ENCODE results near the gene AADACL4. TPM values are rescaled to one million over a fixed set of nuclear protein-coding genes. Genes with fewer than 3 reads are reported as not detected.
"Not testable (repeated sequence)": the region's sequence is repeated elsewhere in the genome, so short reads cannot be mapped to it uniquely, and the experiment has no call there.

AADACL4 gene
- total and polyA plus RNA-seq, 3 experiments from 2014 or later: not detected

- Mint-ChIP-seq H3K36me3 (no peaks in the 10 kb centered on the region), H3K27ac (no peak overlapping the region), H3K9me3 (peaks cover 1 to 5% (median 4%) of the 10 kb centered on the region in 5 donors), H3K27me3 (peaks cover 11 to 54% of the 10 kb centered on the region in 2 donors), H3K4me3 (no peak overlapping the region), H3K4me1 (no peaks in the 10 kb centered on the region)
- Histone ChIP-seq H3K27me3 (ENCODE audit: insufficient read depth, low read length, poor library complexity, severe bottlenecking) (no peaks in the 10 kb centered on the region), H3K4me1 (ENCODE audit: insufficient read depth, low read length) (no peaks in the 10 kb centered on the region), H3K4me3 (ENCODE audit: low read length) (no peak overlapping the region), H3K27ac (ENCODE audit: low read depth, low read length) (no peak overlapping the region), H3K36me3 (ENCODE audit: insufficient read depth, low read length) (no peaks in the 10 kb centered on the region), H3K9me3 (ENCODE audit: low read length) (no peaks in the 10 kb centered on the region)
- DNase-seq: no peak
- CTCF ChIA-PET: no interaction called here
- POLR2A ChIA-PET: no interaction called here
Observed at GRCh38 chr1:12709696-12710095, 65.8 kb downstream of the AADACL4 start.

DNA sequence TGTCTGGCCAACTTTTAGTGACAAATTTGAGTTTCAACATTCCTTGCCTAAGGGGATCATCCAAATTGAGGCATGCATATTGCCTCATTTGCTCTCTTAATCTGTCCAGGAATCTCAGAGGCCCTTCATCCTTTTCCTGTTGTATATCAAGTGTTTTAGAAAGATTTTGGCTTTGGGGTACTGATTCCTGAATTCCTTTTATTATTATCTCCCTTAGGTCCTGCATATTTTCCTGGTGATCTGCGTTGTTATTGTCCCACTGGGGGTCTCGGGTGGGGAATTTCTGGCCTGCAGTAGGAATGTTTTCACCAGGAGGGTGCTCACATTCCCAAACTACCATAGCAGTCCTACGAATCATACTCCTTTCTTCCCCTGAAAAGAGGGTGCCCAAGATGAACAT lies 67.7 kb downstream of the AADACL4 start:
- H3K27ac ChIP-seq (ENCODE audit: low read depth, low read length): no peak overlapping the region
- no peaks in the 10 kb centered on the region for H3K36me3 Mint-ChIP-seq
- no peak overlapping the region for H3K27ac Mint-ChIP-seq

DNA sequence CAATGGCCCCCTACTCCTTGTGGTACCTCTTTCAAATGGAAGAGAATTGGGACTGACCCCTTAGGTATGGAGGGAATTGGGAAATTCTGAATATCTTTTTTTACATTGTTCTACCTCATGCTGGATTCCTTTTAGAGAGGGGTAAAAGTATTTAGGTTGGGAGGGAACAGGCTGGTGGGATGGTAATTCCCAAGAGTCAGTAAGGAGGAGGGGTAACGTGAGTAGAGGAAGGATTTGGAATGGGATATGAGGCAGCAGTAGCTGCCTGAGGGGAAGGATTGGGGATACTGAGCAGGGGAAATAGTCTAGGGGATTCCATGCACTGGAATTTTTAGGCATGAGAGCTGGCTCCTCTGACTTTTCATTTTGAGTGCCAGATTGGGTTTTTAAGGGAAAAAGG lies 68.2 kb downstream of the AADACL4 start:
- CTCF ChIA-PET: no interaction called here
- Mint-ChIP-seq H3K9me3 (no peaks in the 10 kb centered on the region), H3K27me3 (peaks cover 8 to 60% of the 10 kb centered on the region in 2 donors), H3K4me3 (no peak overlapping the region), H3K36me3 (no peaks in the 10 kb centered on the region), H3K4me1 (no peaks in the 10 kb centered on the region), H3K27ac (no peak overlapping the region)
- POLR2A ChIA-PET: no interaction called here
- no peak overlapping the region for H3K27ac ChIP-seq (ENCODE audit: low read depth, low read length)
- no peaks in the 10 kb centered on the region for H3K36me3 ChIP-seq (ENCODE audit: insufficient read depth, low read length)
- H3K4me1 ChIP-seq (ENCODE audit: insufficient read depth, low read length): no peaks in the 10 kb centered on the region
- no peak for DNase-seq
- no peak overlapping the region for H3K4me3 ChIP-seq (ENCODE audit: low read length)
- no peaks in the 10 kb centered on the region for H3K9me3 ChIP-seq (ENCODE audit: low read length)
- H3K27me3 ChIP-seq (ENCODE audit: insufficient read depth, low read length, poor library complexity, severe bottlenecking): no peaks in the 10 kb centered on the region

More for the DNA sequence above, 67.7 kb downstream of the AADACL4 start:
- Histone ChIP-seq H3K4me1 (ENCODE audit: insufficient read depth, low read length) (no peaks in the 10 kb centered on the region), H3K9me3 (ENCODE audit: low read length) (no peaks in the 10 kb centered on the region), H3K4me3 (ENCODE audit: low read length) (no peak overlapping the region), H3K27me3 (ENCODE audit: insufficient read depth, low read length, poor library complexity, severe bottlenecking) (no peaks in the 10 kb centered on the region), H3K36me3 (ENCODE audit: insufficient read depth, low read length) (no peaks in the 10 kb centered on the region)
- POLR2A ChIA-PET: no interaction called here
- no peaks in the 10 kb centered on the region for H3K9me3 Mint-ChIP-seq
- no peaks in the 10 kb centered on the region for H3K4me1 Mint-ChIP-seq
- H3K4me3 Mint-ChIP-seq: no peak overlapping the region
- peaks cover 8 to 59% of the 10 kb centered on the region in 2 donors for H3K27me3 Mint-ChIP-seq
- no peak for DNase-seq
- CTCF ChIA-PET: no interaction called here

DNA sequence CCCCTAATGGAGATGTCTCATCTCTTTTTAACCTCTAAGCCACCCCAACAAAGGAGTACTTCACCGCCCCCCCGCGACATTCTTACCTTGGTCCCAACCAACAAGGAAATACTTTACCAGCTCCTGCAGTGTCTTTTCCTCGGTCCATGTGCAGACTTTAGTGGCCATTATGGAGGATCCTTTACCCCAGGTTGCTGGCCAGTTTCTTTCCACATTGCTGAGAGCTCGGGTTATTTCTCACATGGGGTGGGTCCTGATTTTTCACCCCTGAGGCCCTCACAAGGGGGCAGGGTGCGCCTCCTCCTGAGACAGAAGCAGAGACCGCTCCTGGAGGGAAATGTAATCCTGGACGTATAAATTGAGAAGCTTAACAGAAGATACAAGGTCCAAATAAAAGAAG lies 69.0 kb downstream of the AADACL4 start:
- Mint-ChIP-seq H3K36me3 (no peaks in the 10 kb centered on the region), H3K27me3 (peaks cover 8 to 64% of the 10 kb centered on the region in 2 donors), H3K4me3 (no peak overlapping the region), H3K4me1 (no peaks in the 10 kb centered on the region), H3K27ac (no peak overlapping the region), H3K9me3 (no peaks in the 10 kb centered on the region)
- CTCF ChIA-PET: no interaction called here
- no peak for DNase-seq
- Histone ChIP-seq H3K36me3 (ENCODE audit: insufficient read depth, low read length) (no peaks in the 10 kb centered on the region), H3K9me3 (ENCODE audit: low read length) (no peaks in the 10 kb centered on the region), H3K27ac (ENCODE audit: low read depth, low read length) (no peak overlapping the region), H3K27me3 (ENCODE audit: insufficient read depth, low read length, poor library complexity, severe bottlenecking) (no peaks in the 10 kb centered on the region), H3K4me3 (ENCODE audit: low read length) (no peak overlapping the region), H3K4me1 (ENCODE audit: insufficient read depth, low read length) (no peaks in the 10 kb centered on the region)
- POLR2A ChIA-PET: no interaction called here

- not testable (repeated sequence) for H3K36me3 Mint-ChIP-seq, H3K27ac Mint-ChIP-seq
Observed at GRCh38 chr1:12713651-12714050, 69.8 kb downstream of the AADACL4 start.

GRCh38 chr1:12714710-12715475 lies 71.0 kb downstream of the AADACL4 start:
- H3K4me1 ChIP-seq (ENCODE audit: insufficient read depth, low read length): no peaks in the 10 kb centered on the region
- Mint-ChIP-seq H3K27me3 (peaks cover 11 to 68% of the 10 kb centered on the region in 2 donors), H3K9me3 (no peaks in the 10 kb centered on the region), H3K27ac (no peak overlapping the region), H3K4me1 (no peaks in the 10 kb centered on the region), H3K4me3 (no peak overlapping the region), H3K36me3 (no peaks in the 10 kb centered on the region)
- no peaks in the 10 kb centered on the region for H3K9me3 ChIP-seq (ENCODE audit: low read length)
- no peaks in the 10 kb centered on the region for H3K36me3 ChIP-seq (ENCODE audit: insufficient read depth, low read length)
- no peaks in the 10 kb centered on the region for H3K27me3 ChIP-seq (ENCODE audit: insufficient read depth, low read length, poor library complexity, severe bottlenecking)
- ChIA-PET POLR2A (no interaction called here), CTCF (no interaction called here)
- H3K27ac ChIP-seq (ENCODE audit: low read depth, low read length): no peak overlapping the region
- H3K4me3 ChIP-seq (ENCODE audit: low read length): no peak overlapping the region
- DNase-seq: no peak

More at GRCh38 chr1:12713651-12714050, 69.8 kb downstream of the AADACL4 start:
- H3K36me3 ChIP-seq (ENCODE audit: insufficient read depth, low read length); H3K27me3 ChIP-seq (ENCODE audit: insufficient read depth, low read length, poor library complexity, severe bottlenecking); H3K4me1 Mint-ChIP-seq; H3K4me3 Mint-ChIP-seq; H3K4me3 ChIP-seq (ENCODE audit: low read length); H3K27ac ChIP-seq (ENCODE audit: low read depth, low read length); DNase-seq; H3K4me1 ChIP-seq (ENCODE audit: insufficient read depth, low read length); H3K9me3 ChIP-seq (ENCODE audit: low read length); CTCF ChIA-PET; H3K9me3 Mint-ChIP-seq; POLR2A ChIA-PET: not testable (repeated sequence)
- peaks cover 8 to 64% of the 10 kb centered on the region in 2 donors for H3K27me3 Mint-ChIP-seq

DNA sequence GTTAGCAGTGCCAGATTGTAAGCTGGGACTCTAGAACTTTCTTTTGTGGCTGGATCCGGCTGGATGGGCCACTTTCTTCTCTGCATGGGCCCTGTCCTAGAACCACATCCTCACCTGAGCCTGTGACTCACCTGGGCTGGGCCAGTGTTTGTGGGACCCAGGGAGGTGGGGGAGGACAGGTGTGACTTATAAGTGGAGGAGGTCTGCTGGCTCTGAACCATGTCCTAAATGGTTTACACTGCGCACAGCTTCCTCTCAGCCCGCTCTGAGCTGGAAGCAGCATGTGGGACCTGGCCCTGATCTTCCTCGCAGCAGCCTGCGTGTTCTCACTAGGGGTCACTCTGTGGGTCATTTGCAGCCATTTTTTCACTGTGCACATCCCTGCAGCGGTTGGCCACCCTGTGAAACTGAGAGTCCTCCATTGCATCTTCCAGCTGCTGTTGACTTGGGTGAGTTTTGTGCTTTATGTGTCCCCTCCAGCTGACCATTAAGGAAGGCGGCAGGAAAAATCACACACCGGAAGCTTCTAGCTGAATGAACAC lies 72.1 kb downstream of the AADACL4 start, which contains the start of gene AADACL3:
Gene AADACL3 (plus strand): TSS at position 215 of the 542 bp plus-strand sequence. CDS start 67 bp downstream, at position 282.
- no peak for DNase-seq
- H3K4me3 Mint-ChIP-seq: no peak within 1 kb of the TSS
- Histone ChIP-seq H3K27ac (ENCODE audit: low read depth, low read length) (no peak within 1 kb of the TSS), H3K4me3 (ENCODE audit: low read length) (no peak within 1 kb of the TSS), H3K9me3 (ENCODE audit: low read length) (no peaks in the 10 kb centered on the region), H3K27me3 (ENCODE audit: insufficient read depth, low read length, poor library complexity, severe bottlenecking) (no peaks in the 10 kb centered on the region), H3K4me1 (ENCODE audit: insufficient read depth, low read length) (no peaks in the 10 kb centered on the region), H3K36me3 (ENCODE audit: insufficient read depth, low read length) (no peaks in the 10 kb centered on the region)
- ChIA-PET POLR2A (no interaction called here), CTCF (no interaction called here)
- no peaks in the 10 kb centered on the region for H3K4me1 Mint-ChIP-seq
- H3K27me3 Mint-ChIP-seq: peaks cover 14 to 71% of the 10 kb centered on the region in 2 donors
- no peaks in the 10 kb centered on the region for H3K36me3 Mint-ChIP-seq
- H3K27ac Mint-ChIP-seq: no peak within 1 kb of the TSS
- no peaks in the 10 kb centered on the region for H3K9me3 Mint-ChIP-seq

Data from CD8-positive, alpha-beta memory T cell (primary cell).